K562 (cell line): Measurements from ENCODE around the gene SMPDL3B. TPM values are rescaled to one million over a fixed set of nuclear protein-coding genes. Genes with fewer than 3 reads are reported as not detected.

Source experiments
- ATAC-seq: fragments of 200-7000 bp; cut with Tn5 transposase; 3 replicates; pipeline ENCODE4 v1.9.1; 2020; ENCODE audit warnings: moderate library complexity
- BruUV-seq: library from RNA; stranded (reverse); fragments of 400-500 nt; replicated peaks from 2 replicates; lab custom pipeline; 2021; lab: Mats Ljungman, UMichigan
- CTCF ChIA-PET: fragments of 300-600 bp; formaldehyde crosslinking; extraction: SDS; loops from one replicate; lab custom pipeline; 2021; ENCODE audit warnings: low intra/inter-chr PET ratio; lab: Yijun Ruan, JAX
- POLR2A ChIA-PET: fragments of 300-600, 350-650 bp; sonication (Branson Sonifier 250); formaldehyde crosslinking; extraction: SDS; loops from one replicate; lab custom pipeline; 2021; ENCODE audit warnings: antibody characterized with exemption, inconsistent platforms; lab: Yijun Ruan, JAX
- DNase-seq, 4 experiments: peaks; one replicate each; pipeline versions ENCODE4 v3.0.0 to v3.0.0-alpha.2; 2011 to 2018; ENCODE audit warnings: low spot score in 3 of 4, mixed read lengths in 3 of 4; ENCODE audit errors: extremely low read depth in 1 of 4
- FAIRE-seq: peaks from 2 replicates; lab custom pipeline; 2011; peaks lifted over from hg19 to GRCh38; lab: Jason Lieb, UNC
- H2AFZ ChIP-seq: 2 replicates; pipeline ENCODE4 v1.6.0; 2011; ENCODE audit warnings: low read depth, low read length, control low read depth, inconsistent platforms
- H3K27ac ChIP-seq: fragments of 200-600 bp; 3 replicates; pipeline ENCODE4 v1.8.0; 2011; ENCODE audit warnings: low read depth, mild to moderate bottlenecking, control low read depth, inconsistent platforms, low read length, moderate library complexity, mixed read lengths; ENCODE audit errors: extremely low read depth
- H3K27me3 ChIP-seq, 2 experiments: fragments of 300-600 bp in 1 of 2; 2 replicates in 1 of 2; 3 replicates in 1 of 2; pipeline versions ENCODE4 v1.6.0 to v1.8.0; 2011; ENCODE audit warnings: inconsistent platforms in 2 of 2, low read length in 2 of 2, mild to moderate bottlenecking in 1 of 2, mixed read lengths in 1 of 2, moderate library complexity in 1 of 2; ENCODE audit not compliant: control insufficient read depth in 2 of 2, insufficient read depth in 2 of 2
- H3K36me3 ChIP-seq: fragments of 300-600 bp; 3 replicates; pipeline ENCODE4 v1.8.0; 2011; ENCODE audit warnings: mild to moderate bottlenecking, low read length, inconsistent platforms; ENCODE audit not compliant: control insufficient read depth, insufficient read depth
- H3K4me1 ChIP-seq, 2 experiments: fragments of 200-600 bp in 1 of 2; replicated peaks in 1 of 2; 2 replicates in 1 of 2; 3 replicates in 1 of 2; pipeline versions ENCODE4 v1.5.1 to v1.8.0; 2011; ENCODE audit warnings: inconsistent platforms in 2 of 2, low read length in 2 of 2, mild to moderate bottlenecking in 1 of 2, mixed read lengths in 1 of 2, moderate library complexity in 1 of 2; ENCODE audit not compliant: control insufficient read depth in 2 of 2, insufficient read depth in 2 of 2
- H3K4me2 ChIP-seq: 2 replicates; pipeline ENCODE4 v1.6.1; 2011; ENCODE audit warnings: low read length, control low read depth, inconsistent platforms, mixed read lengths; ENCODE audit not compliant: insufficient read depth
- H3K4me3 ChIP-seq: fragments of 200-600 bp; sonication (generic), shearing (Covaris generic); 2 replicates; pipeline ENCODE4 v1.5.1; 2016; ENCODE audit warnings: control low read depth, inconsistent platforms
- H3K79me2 ChIP-seq: fragments of 200-600 bp; 3 replicates; pipeline ENCODE4 v1.8.0; 2011; ENCODE audit warnings: low read length, inconsistent platforms; ENCODE audit not compliant: control insufficient read depth, insufficient read depth
- H3K9ac ChIP-seq, 2 experiments: 2 replicates each; pipeline versions ENCODE4 v1.6.0 to v1.6.1; 2011; ENCODE audit warnings: low read depth in 2 of 2, low read length in 2 of 2, control low read depth in 1 of 2, inconsistent platforms in 1 of 2, mild to moderate bottlenecking in 1 of 2, mixed read lengths in 1 of 2; ENCODE audit not compliant: insufficient read depth in 1 of 2
- H3K9me1 ChIP-seq: one replicate; pipeline ENCODE4 v1.6.0; 2011; ENCODE audit warnings: inconsistent platforms, mild to moderate bottlenecking, low read length, moderate library complexity; ENCODE audit not compliant: control insufficient read depth, insufficient read depth
- H3K9me3 ChIP-seq: replicated peaks from 2 replicates; pipeline ENCODE4 v1.5.1; 2011; ENCODE audit warnings: low read depth, low read length, inconsistent platforms; ENCODE audit not compliant: control insufficient read depth, insufficient read depth
- H4K20me1 ChIP-seq: replicated peaks from 2 replicates; pipeline ENCODE4 v1.6.1; 2011; ENCODE audit warnings: low read length, inconsistent platforms, mixed read lengths; ENCODE audit not compliant: control insufficient read depth, insufficient read depth
- CREB3L1 ChIP-seq: fragments of 450-650 bp; IDR thresholded peaks from 2 replicates; pipeline ENCODE4 v1.6.1; 2014; ENCODE audit warnings: low read depth, mild to moderate bottlenecking, moderate library complexity, borderline replicate concordance
- EP400 ChIP-seq: fragments of 450-650 bp; IDR thresholded peaks from 2 replicates; pipeline ENCODE4 v1.6.1; 2017; ENCODE audit warnings: antibody characterized with exemption, mild to moderate bottlenecking, moderate library complexity
- NFIX ChIP-seq: fragments of 250-450 bp; sonication (Bioruptor Pico); IDR thresholded peaks from 2 replicates; pipeline ENCODE4 v1.4.0; 2020; ENCODE audit warnings: low read depth, mild to moderate bottlenecking, moderate library complexity
- SLC30A9 ChIP-seq: fragments of 250-450 bp; sonication (Bioruptor Pico); IDR thresholded peaks from 2 replicates; pipeline ENCODE4 v1.8.0; 2022; ENCODE audit warnings: mild to moderate bottlenecking, moderate library complexity
- WGBS: fragments of 100-300 bp; shearing (Covaris generic); methylation state at CpG from one replicate; pipeline ENCODE4 v1.1.6; 2016; ENCODE audit warnings: low coverage, mixed read lengths; ENCODE audit not compliant: insufficient coverage; ENCODE audit errors: missing lambda C conversion rate; 5-methylcytosine and 5-hydroxymethylcytosine counted together
- in situ Hi-C: fragments of 300-500 bp; cut with MboI; formaldehyde crosslinking; loops from 4 replicates; pipeline ENCODE4 v1.15.0; 2018; ENCODE audit warnings: inconsistent platforms, mixed read lengths
- intact Hi-C: fragments of 100-400 bp; cut with micrococcal nuclease; formaldehyde crosslinking; loops from 2 replicates; pipeline ENCODE4 v1.14.2; 2022
- polyA plus RNA-seq, 8 experiments: library from polyadenylated mRNA; depleted of rRNA in 4 of 8; stranded (reverse) in 5 of 8; unstranded in 3 of 8; fragments of >200 nt; fragmentation: Nextera tagmentation in 2 of 8; fragmentation: Illumina TruSeq in 1 of 8; extraction: Ambion mirVana in 2 of 8; extraction: Trizol in 1 of 8; gene quantifications; 2 replicates each; pipeline versions ENCODE4 v1.2.1 to v1.2.3, GENCODE V29; 2011 to 2014; ENCODE audit warnings: inconsistent platforms in 1 of 8, missing spikeins in 1 of 8
- total RNA-seq, 7 experiments: library from RNA; depleted of rRNA in 6 of 7; stranded (reverse); fragments of >200 nt in 6 of 7; fragmentation: Illumina TruSeq in 2 of 7; extraction: Trizol in 2 of 7; gene quantifications; 2 replicates each; pipeline versions ENCODE4 v1.2.1 to v1.2.3, GENCODE V29; 2011 to 2021; ENCODE audit warnings: low replicate concordance in 1 of 7
- TF ChIP-seq, protein P1 (sequence below): sonication (generic); formaldehyde crosslinking; IDR thresholded peaks from 2 replicates; pipeline ENCODE4 v1.8.0; 2023; ENCODE audit warnings: mild to moderate bottlenecking, missing genetic modification reagents
- TF ChIP-seq, protein P2 (sequence below): sonication (generic); formaldehyde crosslinking; IDR thresholded peaks from 2 replicates; pipeline ENCODE4 v1.8.0; 2023; ENCODE audit warnings: missing genetic modification reagents, mild to moderate bottlenecking, borderline replicate concordance
- TF ChIP-seq, protein P3 (sequence below): IDR thresholded peaks from 2 replicates; pipeline ENCODE4 v1.6.1; 2012; ENCODE audit warnings: low read depth, low read length, improper control_type of control experiment, borderline replicate concordance

The SMPDL3B gene
- total and polyA plus RNA-seq, 9 of the 15 experiments (the other 6 are each of a cell fraction or from before 2014, with no cell fraction given), result 0.07 to 1.2 (median 0.73) TPM

DNA sequence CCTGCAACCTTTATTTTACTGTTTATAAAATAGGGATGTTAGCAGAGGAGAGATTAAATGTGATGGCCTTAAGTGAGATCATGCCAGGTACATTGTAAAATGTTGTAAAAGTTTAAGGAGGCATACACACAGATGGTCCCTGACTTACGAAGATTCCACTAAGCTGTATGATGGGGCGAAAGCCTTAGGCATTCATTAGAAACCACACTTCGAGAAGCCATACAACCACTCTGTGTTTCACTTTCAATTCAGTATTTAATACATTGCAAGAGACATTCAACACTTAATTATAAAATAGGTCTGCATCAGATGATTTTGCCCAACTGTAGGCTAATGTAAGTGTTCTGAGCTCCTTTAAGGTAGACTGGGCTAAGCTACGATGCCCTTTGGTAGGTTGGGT, 3.7 kb downstream of the SMPDL3B start:
- H3K4me1 ChIP-seq, result peaks cover 21 to 22% of the 10 kb centered on the region in 2 experiments
- H3K27ac ChIP-seq, result no peak overlapping the region
- ATAC-seq (no peak), DNase-seq (no peak), FAIRE-seq (no peak)
- H3K9me1 ChIP-seq, result no peaks in the 10 kb centered on the region
- CTCF ChIA-PET, result no interaction called here
- 43% methylated on average over 4 of the region's 4 CpGs for WGBS
- H3K9me3 ChIP-seq, result no peaks in the 10 kb centered on the region
- no peaks in the 10 kb centered on the region for H3K79me2 ChIP-seq
- no peak overlapping the region for H3K4me2 ChIP-seq
- BruUV-seq, result no TSS peak
- POLR2A ChIA-PET, result interaction anchor here (0.6 to 1.2 kb wide), 2 partner anchors 11 to 68 kb away, joined by 3 to 4 read pairs; no protein-coding TSS in a partner anchor
- intact Hi-C loops (loop anchor here (5.0 kb wide), 1 partner anchor 81 kb away; no protein-coding TSS in a partner anchor), in situ Hi-C loops (no loop called here)
- H3K27me3 ChIP-seq, result no peaks in the 10 kb centered on the region
- no peak overlapping the region for H3K9ac ChIP-seq
- no peaks in the 10 kb centered on the region for H3K36me3 ChIP-seq
- H3K4me3 ChIP-seq, result no peak overlapping the region
- H4K20me1 ChIP-seq, result no peaks in the 10 kb centered on the region
- H2AFZ ChIP-seq, result no peak overlapping the region
- TF ChIP-seq CREB3L1 (no peak), EP400 (no peak), SLC30A9 (CRISPR knock-in tag) (no peak), NFIX (CRISPR knock-in tag) (no peak)
- TF ChIP-seq, protein P1, sequence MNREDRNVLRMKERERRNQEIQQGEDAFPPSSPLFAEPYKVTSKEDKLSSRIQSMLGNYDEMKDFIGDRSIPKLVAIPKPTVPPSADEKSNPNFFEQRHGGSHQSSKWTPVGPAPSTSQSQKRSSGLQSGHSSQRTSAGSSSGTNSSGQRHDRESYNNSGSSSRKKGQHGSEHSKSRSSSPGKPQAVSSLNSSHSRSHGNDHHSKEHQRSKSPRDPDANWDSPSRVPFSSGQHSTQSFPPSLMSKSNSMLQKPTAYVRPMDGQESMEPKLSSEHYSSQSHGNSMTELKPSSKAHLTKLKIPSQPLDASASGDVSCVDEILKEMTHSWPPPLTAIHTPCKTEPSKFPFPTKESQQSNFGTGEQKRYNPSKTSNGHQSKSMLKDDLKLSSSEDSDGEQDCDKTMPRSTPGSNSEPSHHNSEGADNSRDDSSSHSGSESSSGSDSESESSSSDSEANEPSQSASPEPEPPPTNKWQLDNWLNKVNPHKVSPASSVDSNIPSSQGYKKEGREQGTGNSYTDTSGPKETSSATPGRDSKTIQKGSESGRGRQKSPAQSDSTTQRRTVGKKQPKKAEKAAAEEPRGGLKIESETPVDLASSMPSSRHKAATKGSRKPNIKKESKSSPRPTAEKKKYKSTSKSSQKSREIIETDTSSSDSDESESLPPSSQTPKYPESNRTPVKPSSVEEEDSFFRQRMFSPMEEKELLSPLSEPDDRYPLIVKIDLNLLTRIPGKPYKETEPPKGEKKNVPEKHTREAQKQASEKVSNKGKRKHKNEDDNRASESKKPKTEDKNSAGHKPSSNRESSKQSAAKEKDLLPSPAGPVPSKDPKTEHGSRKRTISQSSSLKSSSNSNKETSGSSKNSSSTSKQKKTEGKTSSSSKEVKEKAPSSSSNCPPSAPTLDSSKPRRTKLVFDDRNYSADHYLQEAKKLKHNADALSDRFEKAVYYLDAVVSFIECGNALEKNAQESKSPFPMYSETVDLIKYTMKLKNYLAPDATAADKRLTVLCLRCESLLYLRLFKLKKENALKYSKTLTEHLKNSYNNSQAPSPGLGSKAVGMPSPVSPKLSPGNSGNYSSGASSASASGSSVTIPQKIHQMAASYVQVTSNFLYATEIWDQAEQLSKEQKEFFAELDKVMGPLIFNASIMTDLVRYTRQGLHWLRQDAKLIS (CRISPR knock-in tag), result no peak
- TF ChIP-seq, protein P2, sequence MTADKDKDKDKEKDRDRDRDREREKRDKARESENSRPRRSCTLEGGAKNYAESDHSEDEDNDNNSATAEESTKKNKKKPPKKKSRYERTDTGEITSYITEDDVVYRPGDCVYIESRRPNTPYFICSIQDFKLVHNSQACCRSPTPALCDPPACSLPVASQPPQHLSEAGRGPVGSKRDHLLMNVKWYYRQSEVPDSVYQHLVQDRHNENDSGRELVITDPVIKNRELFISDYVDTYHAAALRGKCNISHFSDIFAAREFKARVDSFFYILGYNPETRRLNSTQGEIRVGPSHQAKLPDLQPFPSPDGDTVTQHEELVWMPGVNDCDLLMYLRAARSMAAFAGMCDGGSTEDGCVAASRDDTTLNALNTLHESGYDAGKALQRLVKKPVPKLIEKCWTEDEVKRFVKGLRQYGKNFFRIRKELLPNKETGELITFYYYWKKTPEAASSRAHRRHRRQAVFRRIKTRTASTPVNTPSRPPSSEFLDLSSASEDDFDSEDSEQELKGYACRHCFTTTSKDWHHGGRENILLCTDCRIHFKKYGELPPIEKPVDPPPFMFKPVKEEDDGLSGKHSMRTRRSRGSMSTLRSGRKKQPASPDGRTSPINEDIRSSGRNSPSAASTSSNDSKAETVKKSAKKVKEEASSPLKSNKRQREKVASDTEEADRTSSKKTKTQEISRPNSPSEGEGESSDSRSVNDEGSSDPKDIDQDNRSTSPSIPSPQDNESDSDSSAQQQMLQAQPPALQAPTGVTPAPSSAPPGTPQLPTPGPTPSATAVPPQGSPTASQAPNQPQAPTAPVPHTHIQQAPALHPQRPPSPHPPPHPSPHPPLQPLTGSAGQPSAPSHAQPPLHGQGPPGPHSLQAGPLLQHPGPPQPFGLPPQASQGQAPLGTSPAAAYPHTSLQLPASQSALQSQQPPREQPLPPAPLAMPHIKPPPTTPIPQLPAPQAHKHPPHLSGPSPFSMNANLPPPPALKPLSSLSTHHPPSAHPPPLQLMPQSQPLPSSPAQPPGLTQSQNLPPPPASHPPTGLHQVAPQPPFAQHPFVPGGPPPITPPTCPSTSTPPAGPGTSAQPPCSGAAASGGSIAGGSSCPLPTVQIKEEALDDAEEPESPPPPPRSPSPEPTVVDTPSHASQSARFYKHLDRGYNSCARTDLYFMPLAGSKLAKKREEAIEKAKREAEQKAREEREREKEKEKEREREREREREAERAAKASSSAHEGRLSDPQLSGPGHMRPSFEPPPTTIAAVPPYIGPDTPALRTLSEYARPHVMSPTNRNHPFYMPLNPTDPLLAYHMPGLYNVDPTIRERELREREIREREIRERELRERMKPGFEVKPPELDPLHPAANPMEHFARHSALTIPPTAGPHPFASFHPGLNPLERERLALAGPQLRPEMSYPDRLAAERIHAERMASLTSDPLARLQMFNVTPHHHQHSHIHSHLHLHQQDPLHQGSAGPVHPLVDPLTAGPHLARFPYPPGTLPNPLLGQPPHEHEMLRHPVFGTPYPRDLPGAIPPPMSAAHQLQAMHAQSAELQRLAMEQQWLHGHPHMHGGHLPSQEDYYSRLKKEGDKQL (CRISPR knock-in tag), result no peak
- TF ChIP-seq, protein P3, sequence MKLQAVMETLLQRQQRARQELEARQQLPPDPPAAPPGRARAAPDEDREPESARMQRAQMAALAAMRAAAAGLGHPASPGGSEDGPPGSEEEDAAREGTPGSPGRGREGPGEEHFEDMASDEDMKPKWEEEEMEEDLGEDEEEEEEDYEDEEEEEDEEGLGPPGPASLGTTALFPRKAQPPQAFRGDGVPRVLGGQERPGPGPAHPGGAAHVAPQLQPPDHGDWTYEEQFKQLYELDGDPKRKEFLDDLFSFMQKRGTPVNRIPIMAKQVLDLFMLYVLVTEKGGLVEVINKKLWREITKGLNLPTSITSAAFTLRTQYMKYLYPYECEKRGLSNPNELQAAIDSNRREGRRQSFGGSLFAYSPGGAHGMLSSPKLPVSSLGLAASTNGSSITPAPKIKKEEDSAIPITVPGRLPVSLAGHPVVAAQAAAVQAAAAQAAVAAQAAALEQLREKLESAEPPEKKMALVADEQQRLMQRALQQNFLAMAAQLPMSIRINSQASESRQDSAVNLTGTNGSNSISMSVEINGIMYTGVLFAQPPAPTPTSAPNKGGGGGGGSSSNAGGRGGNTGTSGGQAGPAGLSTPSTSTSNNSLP, result no peak
